Pulmonary artery endothelial cell (primary cell): ENCODE results near the gene MLC1. TPM values are rescaled to one million over a fixed set of nuclear protein-coding genes. Genes with fewer than 3 reads are reported as not detected.

Experiments
- DNase-seq: peaks from one replicate; pipeline ENCODE4 v3.0.0-alpha.2; 2011; ENCODE audit warnings: low read depth, low spot score
- total RNA-seq: library from RNA; depleted of rRNA; stranded (reverse); fragments of >200 nt; gene quantifications from 2 replicates; pipeline ENCODE4 v1.2.3, GENCODE V29; 2014

MLC1 gene
- total RNA-seq, 1 donor from 2014 or later, result not detected

- DNase-seq, result no peak
These were observed 7.0 kb downstream of the MLC1 start for GRCh38 chr22:50078246-50078645.

GRCh38 chr22:50076646-50077535 lies 8.3 kb downstream of the MLC1 start:
- no peak for DNase-seq

GRCh38 chr22:50074551-50075530 lies 10.4 kb downstream of the MLC1 start:
- DNase-seq, result no peak

- DNase-seq, result no peak
These were observed 11.2 kb downstream of the MLC1 start for GRCh38 chr22:50074056-50074455.

- no peak for DNase-seq
These were observed 12.3 kb downstream of the MLC1 start for GRCh38 chr22:50072714-50073538.

- DNase-seq, result no peak
These were observed 13.1 kb downstream of the MLC1 start for GRCh38 chr22:50072167-50072555.

GRCh38 chr22:50071432-50072166 lies 13.6 kb downstream of the MLC1 start:
- no peak for DNase-seq

GRCh38 chr22:50070366-50070765 lies 14.9 kb downstream of the MLC1 start:
- no peak for DNase-seq

- DNase-seq, result no peak
These were observed 17.1 kb downstream of the MLC1 start for GRCh38 chr22:50068096-50068495.

GRCh38 chr22:50067244-50067643 lies 18.0 kb downstream of the MLC1 start:
- DNase-seq, result no peak

GRCh38 chr22:50064453-50064852 lies 20.8 kb downstream of the MLC1 start:
- no peak for DNase-seq

- no peak for DNase-seq
These were observed 21.4 kb downstream of the MLC1 start for GRCh38 chr22:50063589-50064393.

- DNase-seq, result no peak
These were observed 22.6 kb downstream of the MLC1 start for GRCh38 chr22:50062509-50063135.

GRCh38 chr22:50061824-50062355 lies 23.3 kb downstream of the MLC1 start:
- DNase-seq, result no peak

- DNase-seq, result no peak
These were observed 23.9 kb downstream of the MLC1 start for GRCh38 chr22:50061141-50061823.

GRCh38 chr22:50060441-50061140 lies 24.6 kb downstream of the MLC1 start:
- no peak for DNase-seq

GRCh38 chr22:50059881-50060262 lies 25.4 kb downstream of the MLC1 start:
- DNase-seq, result no peak
